Activated CD8-positive, alpha-beta T cell treated with anti-CD3 and anti-CD28 coated beads for 36 hours (primary cell): ENCODE results near the gene PRKAG2. TPM values are rescaled to one million over a fixed set of nuclear protein-coding genes. Genes with fewer than 3 reads are reported as not detected.

Experiments
- ATAC-seq: fragments of 200-7000 bp; cut with Tn5 transposase; one replicate; pipeline ENCODE4 v1.10.0; 2021; ENCODE audit warnings: mild to moderate bottlenecking, moderate library complexity
- CTCF ChIA-PET: fragments of 350-600 bp; sonication (Branson Sonifier 250); formaldehyde crosslinking; loops from one replicate; lab custom pipeline; 2021; ENCODE audit warnings: antibody characterized with exemption; lab: Charles Lee
- POLR2A ChIA-PET: fragments of 350-600 bp; sonication (Branson Sonifier 250); formaldehyde crosslinking; loops from one replicate; lab custom pipeline; 2021; ENCODE audit warnings: antibody characterized with exemption; lab: Charles Lee
- DNase-seq: peaks from one replicate; pipeline ENCODE4 v3.0.0-alpha.2; 2020
- H3K27ac Mint-ChIP-seq: one replicate; pipeline ENCODE4 v1.8.0; 2021; ENCODE audit warnings: mild to moderate bottlenecking, mixed read lengths
- H3K27me3 Mint-ChIP-seq: one replicate; pipeline ENCODE4 v1.8.0; 2021; ENCODE audit warnings: mixed read lengths
- H3K36me3 Mint-ChIP-seq: one replicate; pipeline ENCODE4 v1.8.0; 2021; ENCODE audit warnings: low read depth, mixed read lengths
- H3K4me1 Mint-ChIP-seq: one replicate; pipeline ENCODE4 v1.8.0; 2021; ENCODE audit warnings: low read depth, mixed read lengths
- H3K4me3 Mint-ChIP-seq: one replicate; pipeline ENCODE4 v1.8.0; 2021; ENCODE audit warnings: mild to moderate bottlenecking, moderate library complexity, mixed read lengths
- H3K9me3 Mint-ChIP-seq: one replicate; pipeline ENCODE4 v1.8.0; 2021; ENCODE audit warnings: mixed read lengths
- intact Hi-C: fragments of 100-400 bp; cut with micrococcal nuclease; formaldehyde crosslinking; loops from one replicate; pipeline ENCODE4 v1.10.0; 2022
- total RNA-seq, 2 experiments: library from RNA; stranded (reverse); gene quantifications; one replicate each; pipeline ENCODE4 v1.2.3, GENCODE V29; 2021
- TF ChIP-seq, protein P1 (sequence below): fragments of 200-600 bp; IDR thresholded peaks from one replicate; pipeline ENCODE4 v1.8.0; 2022; ENCODE audit warnings: antibody characterized with exemption, mild to moderate bottlenecking

The PRKAG2 gene
- total RNA-seq, 2 experiments from 2014 or later = 17.0 to 19.2 TPM

DNA sequence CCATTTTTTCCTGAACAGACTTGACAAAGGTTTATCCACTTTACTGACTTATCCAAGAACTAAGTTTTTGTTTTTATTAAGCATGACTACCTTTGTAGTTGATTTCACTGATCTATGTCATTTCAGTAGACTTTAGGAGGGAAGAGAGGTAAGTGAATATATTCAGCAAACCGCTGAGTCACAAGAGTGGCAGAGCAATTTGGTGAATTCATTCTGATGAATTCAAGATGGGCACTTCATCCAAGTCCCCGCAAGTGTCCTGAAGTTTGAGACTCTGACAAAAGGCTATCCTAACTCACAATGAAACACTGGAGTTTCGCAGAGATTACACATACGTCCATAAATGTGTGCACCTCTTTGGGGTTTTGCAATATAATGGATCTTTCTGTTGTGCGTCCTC lies 255.0 kb downstream of the PRKAG2 start:
- POLR2A ChIA-PET = no interaction called here
- H3K9me3 Mint-ChIP-seq = no peaks in the 10 kb centered on the region

DNA sequence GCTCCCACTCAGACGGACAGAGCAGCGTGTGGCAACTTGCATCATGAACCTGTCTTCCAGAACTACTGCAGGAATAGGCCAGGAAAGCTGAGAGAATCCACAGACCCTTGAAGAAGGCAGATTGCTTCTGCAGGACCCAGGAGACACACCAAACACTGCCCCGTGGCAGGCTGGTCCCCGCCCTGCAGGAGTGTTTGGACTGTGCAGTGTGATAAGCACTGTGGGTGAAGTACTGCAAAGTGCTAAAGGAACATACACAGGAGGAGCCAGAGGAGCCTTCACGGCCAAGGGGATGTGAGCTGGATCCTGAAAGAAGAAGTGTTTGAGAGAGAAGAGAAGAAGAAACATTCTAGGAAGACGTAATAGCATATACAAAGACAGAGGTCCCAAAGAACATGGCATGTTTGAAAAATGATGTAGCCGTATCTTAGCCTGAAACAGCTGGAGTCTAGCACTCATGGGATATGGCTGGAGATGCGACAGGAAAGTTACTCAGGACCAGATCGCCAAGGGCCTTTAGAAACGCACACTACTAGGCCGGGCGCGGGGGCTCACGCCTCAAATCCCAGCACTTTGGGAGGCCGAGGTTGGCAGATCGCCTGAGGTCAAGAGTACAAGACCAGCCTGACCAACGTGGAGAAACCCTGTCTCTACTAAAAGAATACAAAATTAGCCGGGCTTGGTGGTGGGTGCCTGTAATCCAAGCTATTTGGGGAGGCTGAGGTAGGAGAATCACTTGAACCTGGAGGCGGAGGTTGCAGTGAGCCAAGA lies 260.3 kb downstream of the PRKAG2 start:
- peaks cover 4% of the 10 kb centered on the region for H3K36me3 Mint-ChIP-seq
- intact Hi-C loops = no loop called here
- ChIA-PET POLR2A (interaction anchor here (1.6 kb wide), 1 partner anchor 15 kb away, joined by 3 read pairs; no protein-coding TSS in a partner anchor), CTCF (interaction anchor here (1.0 kb wide), 1 partner anchor 142 kb away, joined by 3 read pairs; no protein-coding TSS in a partner anchor)
- no peaks in the 10 kb centered on the region for H3K9me3 Mint-ChIP-seq
- ATAC-seq = no peak
- TF ChIP-seq, protein P1, sequence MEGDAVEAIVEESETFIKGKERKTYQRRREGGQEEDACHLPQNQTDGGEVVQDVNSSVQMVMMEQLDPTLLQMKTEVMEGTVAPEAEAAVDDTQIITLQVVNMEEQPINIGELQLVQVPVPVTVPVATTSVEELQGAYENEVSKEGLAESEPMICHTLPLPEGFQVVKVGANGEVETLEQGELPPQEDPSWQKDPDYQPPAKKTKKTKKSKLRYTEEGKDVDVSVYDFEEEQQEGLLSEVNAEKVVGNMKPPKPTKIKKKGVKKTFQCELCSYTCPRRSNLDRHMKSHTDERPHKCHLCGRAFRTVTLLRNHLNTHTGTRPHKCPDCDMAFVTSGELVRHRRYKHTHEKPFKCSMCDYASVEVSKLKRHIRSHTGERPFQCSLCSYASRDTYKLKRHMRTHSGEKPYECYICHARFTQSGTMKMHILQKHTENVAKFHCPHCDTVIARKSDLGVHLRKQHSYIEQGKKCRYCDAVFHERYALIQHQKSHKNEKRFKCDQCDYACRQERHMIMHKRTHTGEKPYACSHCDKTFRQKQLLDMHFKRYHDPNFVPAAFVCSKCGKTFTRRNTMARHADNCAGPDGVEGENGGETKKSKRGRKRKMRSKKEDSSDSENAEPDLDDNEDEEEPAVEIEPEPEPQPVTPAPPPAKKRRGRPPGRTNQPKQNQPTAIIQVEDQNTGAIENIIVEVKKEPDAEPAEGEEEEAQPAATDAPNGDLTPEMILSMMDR = no peak
- no peak overlapping the region for H3K27ac Mint-ChIP-seq
- H3K4me1 Mint-ChIP-seq = peaks cover 2% of the 10 kb centered on the region
- DNase-seq = no peak
- H3K27me3 Mint-ChIP-seq = no peaks in the 10 kb centered on the region
- no peak overlapping the region for H3K4me3 Mint-ChIP-seq

More for the DNA sequence above, 255.0 kb downstream of the PRKAG2 start:
- Mint-ChIP-seq H3K4me1 (peaks cover 21% of the 10 kb centered on the region), H3K36me3 (peaks cover 2% of the 10 kb centered on the region), H3K4me3 (no peak overlapping the region), H3K27ac (no peak overlapping the region), H3K27me3 (no peaks in the 10 kb centered on the region)
- TF ChIP-seq, protein P1 = no peak
- ATAC-seq = no peak
- intact Hi-C loops = no loop called here
- DNase-seq = no peak
- CTCF ChIA-PET = interaction anchor here (3.3 kb wide), 1 partner anchor 10 kb away, joined by 15 read pairs; no protein-coding TSS in a partner anchor

DNA sequence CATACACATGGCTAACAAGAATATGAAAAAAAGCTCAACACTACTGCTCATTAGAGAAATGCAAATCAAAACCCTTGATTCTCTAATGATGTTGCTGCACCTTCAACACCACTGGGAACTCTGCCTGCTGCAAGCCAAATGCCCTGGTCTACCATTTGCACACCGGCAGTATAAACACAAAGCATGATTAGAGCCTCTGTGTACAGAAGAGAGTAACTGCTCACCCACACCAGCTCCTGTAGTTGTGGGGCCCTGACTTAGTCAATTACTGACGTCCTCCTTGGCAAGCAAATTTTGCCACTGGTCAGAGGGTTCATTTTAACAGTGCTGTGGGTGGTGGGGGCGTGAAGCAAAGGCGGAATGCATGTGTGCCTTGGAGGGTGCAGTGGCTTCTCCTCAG lies 261.1 kb downstream of the PRKAG2 start:
- H3K9me3 Mint-ChIP-seq = no peaks in the 10 kb centered on the region
- POLR2A ChIA-PET = interaction anchor here (0.7 to 1.6 kb wide), 2 partner anchors 16 to 105 kb away, joined by 3 read pairs; no protein-coding TSS in a partner anchor

DNA sequence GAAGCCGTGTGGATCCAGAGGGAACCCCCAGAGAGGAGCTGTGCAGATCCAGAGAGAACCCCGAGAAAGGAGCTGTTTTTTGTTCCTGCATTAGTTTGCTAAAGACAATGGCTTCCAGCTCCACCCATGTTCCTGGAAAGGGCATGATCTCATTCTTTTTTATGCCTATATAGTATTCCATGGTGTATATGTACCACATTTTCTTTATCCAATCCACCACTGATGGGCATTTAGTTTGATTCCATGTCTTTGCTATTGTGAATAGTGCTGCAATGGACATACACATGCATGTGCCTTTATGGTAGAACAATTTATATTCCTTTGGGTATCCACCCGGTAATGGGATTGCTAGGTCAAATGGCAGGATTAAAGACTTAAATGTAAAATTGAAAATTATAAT lies 261.9 kb downstream of the PRKAG2 start:
- ATAC-seq (no peak), DNase-seq (no peak)
- ChIA-PET CTCF (interaction anchor here (1.5 kb wide), 1 partner anchor 16 kb away, joined by 3 read pairs; no protein-coding TSS in a partner anchor), POLR2A (interaction anchor here (0.7 to 1.6 kb wide), 2 partner anchors 17 to 104 kb away, joined by 3 read pairs; no protein-coding TSS in a partner anchor)
- Mint-ChIP-seq H3K4me3 (no peak overlapping the region), H3K27me3 (no peaks in the 10 kb centered on the region), H3K9me3 (no peaks in the 10 kb centered on the region), H3K36me3 (peaks cover 4% of the 10 kb centered on the region), H3K27ac (no peak overlapping the region), H3K4me1 (peaks cover 2% of the 10 kb centered on the region)
- intact Hi-C loops = no loop called here
- TF ChIP-seq, protein P1 = no peak

More for the DNA sequence above, 261.1 kb downstream of the PRKAG2 start:
- Mint-ChIP-seq H3K27ac (no peak overlapping the region), H3K4me3 (no peak overlapping the region), H3K36me3 (peaks cover 4% of the 10 kb centered on the region), H3K4me1 (peaks cover 2% of the 10 kb centered on the region), H3K27me3 (no peaks in the 10 kb centered on the region)
- ATAC-seq = no peak
- TF ChIP-seq, protein P1 = no peak
- CTCF ChIA-PET = interaction anchor here (1.0 to 1.5 kb wide), 2 partner anchors 16 to 143 kb away, joined by 3 read pairs; no protein-coding TSS in a partner anchor
- intact Hi-C loops = no loop called here
- no peak for DNase-seq

DNA sequence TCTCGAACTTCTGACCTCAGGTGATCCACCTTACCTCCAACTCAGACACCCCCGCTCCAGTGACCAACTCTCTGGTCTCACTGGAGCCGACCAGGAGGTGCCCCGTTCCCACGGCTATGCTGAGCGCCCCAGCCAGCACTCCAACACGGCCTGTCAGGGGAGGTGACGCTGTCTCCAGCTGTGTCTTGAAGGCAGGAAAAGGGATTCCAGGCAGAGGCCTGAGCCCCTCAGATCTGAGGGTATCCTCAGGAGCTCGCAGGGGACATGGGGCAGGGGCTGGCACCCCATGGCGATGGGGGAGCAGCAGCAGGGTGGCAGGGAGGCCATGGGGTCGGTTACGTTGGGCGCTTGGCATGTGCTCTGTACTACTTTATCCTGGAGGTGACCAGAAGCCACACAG lies 262.9 kb downstream of the PRKAG2 start:
- CTCF ChIA-PET = no interaction called here
- Mint-ChIP-seq H3K4me1 (peaks cover 10% of the 10 kb centered on the region), H3K9me3 (no peaks in the 10 kb centered on the region), H3K27me3 (no peaks in the 10 kb centered on the region), H3K27ac (no peak overlapping the region), H3K36me3 (peaks cover 2% of the 10 kb centered on the region), H3K4me3 (no peak overlapping the region)
- POLR2A ChIA-PET = no interaction called here
- TF ChIP-seq, protein P1 = no peak
- intact Hi-C loops = no loop called here
- ATAC-seq (no peak), DNase-seq (no peak)
